Measurements from ENCODE around the gene MEIOSIN.
A peak's percentile ranks its signal among the peaks of the same experiment; 100 is the strongest.
"Not testable (repeated sequence)": the region's sequence is repeated elsewhere in the genome, so short reads cannot be mapped to it uniquely, and the experiment has no call there.

Gene MEIOSIN

DNA sequence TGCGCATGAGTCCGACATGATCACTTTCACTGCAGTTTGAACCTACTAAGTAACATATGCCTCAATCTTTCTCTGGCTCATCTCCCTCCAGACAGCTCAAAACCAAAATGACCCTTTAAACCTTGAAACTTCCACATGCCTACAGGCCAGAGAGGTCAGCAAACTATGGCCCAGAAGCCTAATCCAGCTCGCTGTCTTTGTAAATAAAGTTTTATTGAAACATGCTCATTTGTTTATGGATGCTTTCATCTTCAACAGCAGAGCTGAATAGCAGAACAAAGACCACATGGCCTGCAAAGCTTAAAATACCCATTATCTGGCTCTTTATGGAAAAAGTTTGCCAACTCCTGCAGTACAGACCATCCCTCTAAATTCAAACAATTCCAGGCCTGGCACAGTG is 18.1 kb upstream of the MEIOSIN start:
- Mint-ChIP-seq H3K27ac (no peak overlapping the region), H3K4me3 (no peak overlapping the region), H3K27me3 (no peaks in the 10 kb centered on the region), H3K36me3 (peaks cover 37% of the 10 kb centered on the region), H3K9me3 (no peaks in the 10 kb centered on the region), H3K4me1 (peaks cover 43% of the 10 kb centered on the region)
- no peak for ATAC-seq

DNA sequence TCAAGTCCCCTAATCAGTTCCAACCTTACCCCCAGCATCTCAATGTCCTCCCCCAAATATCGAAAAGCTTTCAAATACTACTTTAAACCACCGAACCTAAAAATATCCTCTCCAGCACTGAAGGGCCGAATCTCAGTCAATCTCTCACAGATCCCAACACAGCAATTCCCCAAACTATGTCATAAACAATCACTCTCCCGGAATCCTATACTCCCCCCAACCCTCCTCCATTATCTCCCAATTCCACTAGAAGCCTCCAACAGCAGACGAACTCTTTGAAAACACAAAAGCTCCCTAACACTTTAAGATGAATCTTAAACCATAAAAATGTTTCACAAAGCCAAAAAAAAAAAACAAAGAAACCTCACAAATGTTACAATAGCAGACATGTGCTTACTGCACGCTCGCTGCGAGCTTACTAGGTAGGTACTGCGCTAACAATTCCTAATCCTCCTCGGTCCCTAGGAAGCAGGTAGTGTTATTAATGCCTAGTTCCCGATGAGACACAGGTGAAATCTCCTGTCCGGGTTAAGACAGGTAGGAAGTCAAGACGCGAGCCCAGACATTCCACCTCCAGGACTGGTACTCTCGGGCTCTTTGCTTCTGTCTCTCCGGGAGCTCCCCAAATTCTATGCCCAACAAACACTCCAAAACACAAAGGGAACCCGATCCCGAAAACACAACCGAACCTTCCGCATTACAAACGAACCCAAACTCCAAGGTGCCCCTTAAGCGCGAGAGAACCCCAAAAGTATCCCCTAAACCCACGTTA is 16.7 kb upstream of the MEIOSIN start:
- peak overlapping the region; percentile 78 for H3K27ac Mint-ChIP-seq
- no peaks in the 10 kb centered on the region for H3K27me3 Mint-ChIP-seq
- H3K36me3 Mint-ChIP-seq = peaks cover 33% of the 10 kb centered on the region
- no peaks in the 10 kb centered on the region for H3K9me3 Mint-ChIP-seq
- no peak for ATAC-seq
- peaks cover 32% of the 10 kb centered on the region for H3K4me1 Mint-ChIP-seq
- H3K4me3 Mint-ChIP-seq = peak overlapping the region; percentile 94

DNA sequence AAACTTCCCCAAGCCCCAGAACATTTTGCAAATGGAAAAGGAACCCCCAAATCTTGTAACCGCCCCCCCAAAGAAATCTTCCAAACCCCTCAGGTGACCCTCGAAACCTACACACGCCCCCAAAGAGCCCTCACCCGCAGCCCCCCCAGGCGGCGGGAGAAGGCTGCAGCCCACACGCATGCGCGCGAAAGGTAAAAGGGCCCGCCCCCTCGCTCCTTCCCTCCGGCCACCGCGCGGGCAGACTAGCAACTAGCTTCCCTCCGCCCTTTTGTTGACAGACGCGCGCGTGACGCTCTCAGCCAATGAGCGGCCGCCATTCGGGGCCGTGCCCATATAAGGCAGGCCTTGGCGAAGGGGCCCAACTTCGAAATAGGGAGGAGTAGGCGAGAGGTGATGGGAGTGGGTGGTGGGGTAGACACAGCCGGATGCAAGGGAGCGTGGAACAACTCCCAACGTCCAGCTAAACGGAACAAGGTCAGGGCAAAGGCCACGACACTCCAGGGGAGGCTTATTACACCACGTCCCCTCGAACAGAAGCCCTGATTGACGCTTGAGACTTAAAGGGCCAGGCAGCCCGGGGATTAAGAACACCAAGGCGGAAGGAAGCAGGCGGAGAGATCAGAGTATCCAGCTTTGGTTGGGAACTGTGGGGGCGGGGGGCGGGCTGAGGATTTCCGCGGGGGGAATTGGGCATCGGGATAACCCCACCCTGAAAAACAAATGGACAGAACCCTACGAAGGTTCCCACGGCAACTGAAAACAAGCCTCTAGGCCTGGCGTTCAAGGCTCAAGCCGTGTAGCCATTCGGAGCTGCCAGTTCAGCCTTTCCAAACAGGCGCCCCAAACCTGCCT is 15.9 kb upstream of the MEIOSIN start:
- no peaks in the 10 kb centered on the region for H3K9me3 Mint-ChIP-seq
- H3K27ac Mint-ChIP-seq = peak overlapping the region; percentile 78
- peak overlapping the region; percentile 94 for H3K4me3 Mint-ChIP-seq
- no peaks in the 10 kb centered on the region for H3K27me3 Mint-ChIP-seq
- peak; percentile 99 for ATAC-seq
- peaks cover 38% of the 10 kb centered on the region for H3K4me1 Mint-ChIP-seq
- peaks cover 34% of the 10 kb centered on the region for H3K36me3 Mint-ChIP-seq

DNA sequence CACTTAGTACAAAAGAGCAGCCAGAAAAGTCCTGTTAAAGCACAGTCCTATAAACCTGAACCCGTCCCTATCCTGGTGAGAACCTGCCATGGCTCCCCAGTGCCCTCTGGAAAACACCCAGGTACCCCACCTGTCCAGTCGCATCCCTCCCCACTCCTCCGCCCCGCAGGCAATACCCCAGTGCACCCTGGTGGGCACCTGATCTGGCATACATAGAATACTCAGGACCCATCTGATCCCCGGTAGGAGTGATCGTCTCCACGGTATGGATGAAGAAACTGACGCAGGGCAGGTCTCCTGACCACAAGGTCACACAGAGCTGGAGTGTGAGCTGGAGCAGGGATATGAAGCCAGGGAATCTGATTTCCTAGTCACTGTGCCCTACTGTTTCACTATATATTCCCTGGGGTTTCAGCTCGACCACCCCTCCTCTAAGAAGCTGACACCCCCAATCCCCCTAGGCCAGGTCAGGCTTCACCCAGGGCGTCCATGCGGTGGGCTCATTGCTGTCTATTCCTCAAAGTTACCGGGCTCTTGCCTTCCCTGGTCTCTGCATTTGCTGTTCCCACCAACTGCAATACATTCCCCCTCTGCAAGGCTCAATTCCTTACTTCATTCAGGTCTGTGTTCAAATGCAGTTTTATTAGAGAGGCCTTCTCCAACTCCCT is 15.1 kb upstream of the MEIOSIN start:
- peaks cover 34% of the 10 kb centered on the region for H3K36me3 Mint-ChIP-seq
- no peak for ATAC-seq
- H3K27ac Mint-ChIP-seq = peak overlapping the region; percentile 78
- H3K4me3 Mint-ChIP-seq = peak overlapping the region; percentile 94
- peaks cover 38% of the 10 kb centered on the region for H3K4me1 Mint-ChIP-seq
- H3K27me3 Mint-ChIP-seq = no peaks in the 10 kb centered on the region
- no peaks in the 10 kb centered on the region for H3K9me3 Mint-ChIP-seq

DNA sequence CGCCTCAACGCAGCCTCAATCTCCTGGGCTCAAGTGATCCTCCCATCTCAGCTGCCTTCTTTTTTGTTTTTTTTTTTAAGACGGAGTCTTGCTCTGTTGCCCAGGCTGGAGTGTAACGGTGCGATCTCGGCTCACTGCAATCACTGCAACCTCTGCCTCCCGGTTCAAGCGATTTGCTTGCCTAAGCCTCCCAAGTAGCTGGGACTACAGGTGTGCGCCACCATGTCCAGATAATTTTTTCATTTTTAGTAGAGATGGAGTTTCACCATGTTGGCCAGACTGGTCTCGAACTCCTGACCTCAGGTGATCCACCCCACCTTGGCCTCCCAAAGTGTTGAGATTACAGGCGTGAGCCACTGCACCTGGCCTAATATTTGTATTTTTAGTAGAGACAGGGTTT is 13.2 kb upstream of the MEIOSIN start:
- H3K4me3 Mint-ChIP-seq, H3K27ac Mint-ChIP-seq, ATAC-seq, H3K9me3 Mint-ChIP-seq, H3K27me3 Mint-ChIP-seq: not testable (repeated sequence)
- Mint-ChIP-seq H3K4me1 (peaks cover 36% of the 10 kb centered on the region), H3K36me3 (peaks cover 43% of the 10 kb centered on the region)

DNA sequence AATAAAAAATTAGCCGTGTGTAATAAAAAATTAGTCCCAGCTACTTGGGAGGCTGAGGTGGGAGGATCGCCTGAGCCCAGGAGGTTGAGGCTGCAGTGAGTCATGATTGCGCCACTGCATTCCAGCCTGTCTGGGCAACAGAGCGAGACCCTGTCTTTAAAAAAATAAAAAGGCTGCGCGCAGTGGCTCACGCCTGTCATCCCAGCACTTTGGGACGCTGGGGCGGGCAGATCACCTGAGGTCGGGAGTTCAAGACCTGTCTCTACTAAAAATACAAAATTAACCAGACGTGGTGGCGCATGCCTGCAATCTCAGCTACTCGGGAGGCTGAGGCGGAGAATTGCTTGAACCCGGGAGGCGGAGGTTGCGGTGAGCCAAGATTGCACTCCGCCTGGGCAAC is 4.6 kb upstream of the MEIOSIN start:
- H3K27me3 Mint-ChIP-seq, H3K9me3 Mint-ChIP-seq, ATAC-seq, H3K27ac Mint-ChIP-seq: not testable (repeated sequence)
- Mint-ChIP-seq H3K4me1 (peaks cover 41% of the 10 kb centered on the region), H3K4me3 (peak overlapping the region; percentile 56), H3K36me3 (peaks cover 11% of the 10 kb centered on the region)

DNA sequence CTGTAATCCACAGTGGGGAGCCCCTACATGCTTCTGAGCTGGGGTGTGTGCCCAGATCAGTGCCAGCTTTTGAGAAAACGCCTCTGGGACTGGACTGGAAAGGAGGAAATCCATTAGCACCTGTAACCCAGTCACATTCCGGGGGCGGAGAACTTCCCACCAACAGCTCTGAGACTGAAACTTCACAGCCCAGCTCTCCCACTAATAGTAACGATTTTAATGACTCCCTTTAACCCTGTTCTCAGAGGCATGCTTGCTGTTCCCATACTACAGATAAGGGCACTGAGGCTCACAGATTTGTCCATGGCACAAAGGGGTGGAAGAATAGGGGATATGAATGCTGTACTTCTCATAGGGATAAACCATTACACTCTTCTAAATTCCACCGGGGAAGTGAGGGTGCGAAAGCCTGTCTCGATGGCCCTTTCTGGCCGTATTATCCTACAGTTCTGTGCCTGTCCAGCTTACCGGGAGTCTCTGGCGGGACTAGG is 3.4 kb upstream of the MEIOSIN start:
- no peaks in the 10 kb centered on the region for H3K9me3 Mint-ChIP-seq
- H3K4me3 Mint-ChIP-seq = peak overlapping the region; percentile 97
- no peaks in the 10 kb centered on the region for H3K27me3 Mint-ChIP-seq
- peak overlapping the region; percentile 92 for H3K27ac Mint-ChIP-seq
- H3K36me3 Mint-ChIP-seq = peaks cover 6% of the 10 kb centered on the region
- H3K4me1 Mint-ChIP-seq = peaks cover 41% of the 10 kb centered on the region
- no peak for ATAC-seq

DNA sequence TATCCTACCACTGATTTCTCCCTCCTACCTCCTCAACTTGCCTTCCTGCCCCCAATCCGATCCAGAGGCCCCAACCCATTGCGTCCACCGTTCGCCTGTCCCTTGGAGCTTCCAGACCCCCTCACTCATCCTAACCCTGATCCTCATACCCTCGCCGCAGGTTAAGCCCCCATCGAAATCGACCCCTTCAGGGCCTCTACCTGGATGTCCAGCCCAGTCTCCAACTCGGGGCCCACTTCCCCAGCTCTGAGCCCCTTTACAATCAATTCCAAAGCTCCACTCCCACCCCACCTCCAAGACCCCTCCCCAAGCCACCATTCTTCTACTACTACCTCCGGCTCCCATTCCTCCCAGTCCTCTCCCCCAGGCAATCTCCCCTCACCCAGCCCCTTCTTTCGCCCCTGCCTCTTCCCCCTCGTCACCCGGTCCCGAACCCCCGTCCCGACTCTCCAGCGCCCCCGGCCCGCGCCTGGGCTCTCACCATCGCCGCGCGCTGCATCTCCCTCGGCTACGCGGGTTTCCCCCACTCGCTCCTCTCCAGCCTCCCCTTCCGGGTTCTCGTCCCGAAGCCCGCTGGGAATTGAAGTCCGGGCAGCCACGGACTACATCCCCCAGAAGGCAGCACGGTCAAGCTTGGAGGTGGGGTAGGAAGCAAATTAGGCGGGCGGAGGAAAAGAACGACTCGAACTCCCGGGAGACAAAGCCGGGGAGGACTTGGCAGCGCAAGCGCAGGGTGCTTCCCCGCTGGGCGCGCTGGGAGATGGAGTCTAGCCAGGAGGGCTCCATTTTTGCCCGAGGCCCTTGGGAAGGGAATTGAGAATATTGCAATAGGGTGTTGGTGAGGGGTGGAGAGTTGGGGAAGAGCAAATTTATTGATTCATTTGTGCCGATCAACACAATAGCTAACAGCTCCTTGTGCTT is 2.6 kb upstream of the MEIOSIN start, which contains the start of gene FBXO46:
TSS of gene FBXO46 (minus strand) at position 529 of the 921 bp plus-strand sequence. CDS start 17,401 bp downstream, outside the sequence.
- H3K36me3 Mint-ChIP-seq = peaks cover 6% of the 10 kb centered on the region
- no peaks in the 10 kb centered on the region for H3K9me3 Mint-ChIP-seq
- ATAC-seq = peak; percentile 98
- peaks cover 41% of the 10 kb centered on the region for H3K4me1 Mint-ChIP-seq
- peak within 1 kb of the TSS; percentile 92 for H3K27ac Mint-ChIP-seq
- peak within 1 kb of the TSS; percentile 97 for H3K4me3 Mint-ChIP-seq
- H3K27me3 Mint-ChIP-seq = no peaks in the 10 kb centered on the region

DNA sequence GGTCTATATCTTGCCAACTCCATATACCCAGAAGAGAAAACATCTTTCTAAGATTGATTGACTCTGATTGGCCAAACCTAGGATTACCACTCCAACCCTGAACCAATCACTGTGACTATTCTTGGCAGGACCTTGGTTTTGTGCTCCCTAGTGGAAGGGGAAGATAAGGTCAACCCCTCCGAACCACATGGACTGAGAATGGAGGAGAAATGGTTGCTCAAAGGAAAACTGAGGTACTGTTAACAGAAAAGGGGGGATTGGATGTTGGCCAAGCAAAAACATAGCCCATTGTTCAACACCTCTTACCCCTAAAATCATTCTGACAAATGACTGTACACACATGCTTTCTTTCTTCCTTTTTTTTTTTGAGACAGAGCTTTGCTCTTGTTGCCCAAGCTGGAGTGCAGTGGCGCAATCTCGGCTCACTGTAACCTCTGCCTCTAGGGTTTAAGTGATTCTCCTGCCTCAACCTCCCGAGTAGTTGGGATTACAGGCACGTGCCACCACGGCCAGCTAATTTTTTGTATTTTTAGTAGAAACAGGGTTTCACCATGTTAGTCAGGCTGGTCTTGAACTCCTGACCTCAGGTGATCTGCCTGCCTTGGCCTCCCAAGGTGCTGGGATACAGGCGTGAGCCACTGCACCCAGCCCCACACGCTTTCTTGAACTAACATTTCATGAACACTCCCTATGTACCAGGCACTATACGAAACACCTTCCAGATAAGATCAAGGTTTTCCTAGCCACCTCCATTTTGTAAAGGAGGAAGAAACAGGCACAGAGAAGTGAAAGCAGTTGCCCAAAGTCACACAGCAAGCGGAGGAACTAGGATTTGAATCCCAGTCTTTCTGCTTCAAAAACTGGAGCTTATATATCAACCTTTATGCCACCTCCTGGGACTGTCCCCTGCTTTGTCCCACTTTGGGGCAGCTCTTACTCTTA is 6.5 kb downstream of the MEIOSIN start:
- no peak for ATAC-seq
- H3K4me1 Mint-ChIP-seq = no peaks in the 10 kb centered on the region
- H3K27me3 Mint-ChIP-seq = peaks cover 9% of the 10 kb centered on the region
- no peaks in the 10 kb centered on the region for H3K9me3 Mint-ChIP-seq
- no peak overlapping the region for H3K27ac Mint-ChIP-seq
- H3K36me3 Mint-ChIP-seq = no peaks in the 10 kb centered on the region
- no peak overlapping the region for H3K4me3 Mint-ChIP-seq

DNA sequence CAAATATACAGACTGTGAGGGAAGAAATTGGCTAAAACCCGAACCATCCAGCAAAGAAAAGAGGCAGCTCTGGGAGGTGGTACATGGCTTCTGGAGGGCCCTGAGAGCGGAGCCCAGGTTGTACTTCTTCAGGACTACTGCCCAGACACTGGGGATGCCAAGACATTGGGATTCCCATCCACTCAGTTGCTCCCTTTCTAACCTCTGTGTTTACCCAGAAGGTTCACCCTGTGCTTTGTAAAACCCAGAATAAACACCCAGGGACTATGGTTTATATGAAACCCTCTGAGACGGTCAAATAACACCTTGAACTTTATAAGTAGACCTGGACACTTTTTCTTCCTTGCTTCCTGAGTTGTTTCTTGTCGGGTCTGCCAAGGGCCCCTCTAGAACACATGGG is 9.7 kb downstream of the MEIOSIN start:
- Mint-ChIP-seq H3K4me3 (no peak overlapping the region), H3K27me3 (peaks cover 17% of the 10 kb centered on the region), H3K9me3 (no peaks in the 10 kb centered on the region), H3K27ac (no peak overlapping the region), H3K36me3 (no peaks in the 10 kb centered on the region), H3K4me1 (no peaks in the 10 kb centered on the region)
- ATAC-seq = no peak

DNA sequence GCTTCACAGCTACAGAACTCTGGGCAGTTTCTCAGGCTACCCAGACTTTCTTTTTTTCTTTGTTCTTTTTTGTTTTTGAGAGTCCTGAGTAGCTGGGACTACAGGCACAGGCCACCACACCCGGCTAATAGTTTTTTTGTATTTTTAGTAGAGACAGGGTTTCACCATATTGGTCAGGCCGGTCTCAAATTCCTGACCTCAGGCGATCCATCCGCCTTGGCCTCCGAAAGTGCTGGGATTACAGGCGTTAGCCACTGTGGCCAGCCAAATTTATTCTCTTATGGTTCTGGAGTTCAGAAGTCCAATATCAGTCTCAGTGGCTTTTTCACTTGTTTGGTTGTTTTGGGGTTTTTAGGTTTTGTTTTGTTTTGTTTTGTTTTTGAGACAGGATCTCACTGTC is 12.4 kb downstream of the MEIOSIN start:
- Mint-ChIP-seq H3K27me3 (peaks cover 17% of the 10 kb centered on the region), H3K4me3 (no peak overlapping the region), H3K27ac (no peak overlapping the region), H3K4me1 (no peaks in the 10 kb centered on the region), H3K36me3 (no peaks in the 10 kb centered on the region), H3K9me3 (no peaks in the 10 kb centered on the region)
- no peak for ATAC-seq

DNA sequence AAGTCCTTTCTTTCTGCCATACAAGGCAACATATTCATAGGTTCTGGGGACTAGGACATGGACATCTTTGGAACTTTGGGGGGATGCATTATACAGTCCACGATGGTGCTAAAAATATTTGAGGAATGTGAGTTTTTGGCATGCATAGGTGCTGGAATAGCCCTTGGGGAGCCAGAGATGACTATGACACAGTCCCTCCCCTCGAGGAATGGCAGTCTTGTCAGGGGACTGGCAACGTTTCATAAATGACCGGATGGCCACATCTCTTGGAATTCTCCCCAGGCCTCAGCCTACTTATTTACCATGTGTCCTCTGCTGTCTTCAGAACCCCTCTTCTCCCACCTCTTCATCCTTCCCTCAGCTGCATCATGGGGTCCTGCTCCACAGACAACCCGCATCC is 13.6 kb downstream of the MEIOSIN start:
- Mint-ChIP-seq H3K4me1 (no peaks in the 10 kb centered on the region), H3K27me3 (peaks cover 17% of the 10 kb centered on the region), H3K9me3 (no peaks in the 10 kb centered on the region), H3K36me3 (no peaks in the 10 kb centered on the region), H3K27ac (no peak overlapping the region), H3K4me3 (no peak overlapping the region)
- no peak for ATAC-seq

DNA sequence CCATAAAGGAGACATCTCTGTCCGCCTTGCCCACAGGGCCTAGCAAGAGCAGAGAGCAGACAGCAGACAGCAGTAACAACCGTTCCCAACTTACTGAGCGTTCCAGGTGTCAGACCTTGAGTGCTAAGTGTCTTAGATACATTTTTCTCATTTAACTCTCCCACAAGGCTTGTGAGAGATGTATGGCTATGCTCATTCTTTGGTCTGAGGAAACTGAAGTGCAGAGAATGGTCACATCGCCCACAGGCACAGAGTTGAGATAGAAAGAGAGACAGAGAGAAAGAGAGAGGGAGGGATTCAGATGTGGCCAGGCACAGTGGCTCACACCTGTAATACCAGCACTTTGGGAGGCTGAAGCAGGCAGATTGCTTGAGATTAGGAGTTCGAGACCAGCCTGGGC is 14.3 kb downstream of the MEIOSIN start:
- no peak overlapping the region for H3K4me3 Mint-ChIP-seq
- H3K36me3 Mint-ChIP-seq = no peaks in the 10 kb centered on the region
- H3K4me1 Mint-ChIP-seq = no peaks in the 10 kb centered on the region
- H3K27me3 Mint-ChIP-seq = peaks cover 13% of the 10 kb centered on the region
- no peak overlapping the region for H3K27ac Mint-ChIP-seq
- H3K9me3 Mint-ChIP-seq = no peaks in the 10 kb centered on the region
- ATAC-seq = no peak
